GM12864 (cell line): ENCODE data around the gene SSTR5.

ENCODE experiments used
- DNase-seq: peaks from one replicate; pipeline ENCODE4 v3.0.0-alpha.2; 2011; ENCODE audit warnings: low read depth
- H3K4me3 ChIP-seq: 2 replicates; pipeline ENCODE4 v1.5.1; 2011; ENCODE audit warnings: mild to moderate bottlenecking, low read depth, low read length, control low read depth
- TF ChIP-seq, protein P1 (sequence below): IDR thresholded peaks from 2 replicates; pipeline ENCODE4 v1.5.1; 2011; ENCODE audit warnings: low read depth, mild to moderate bottlenecking, moderate library complexity, low read length, control low read depth, inconsistent platforms; ENCODE audit errors: missing control alignments

Gene SSTR5

DNA sequence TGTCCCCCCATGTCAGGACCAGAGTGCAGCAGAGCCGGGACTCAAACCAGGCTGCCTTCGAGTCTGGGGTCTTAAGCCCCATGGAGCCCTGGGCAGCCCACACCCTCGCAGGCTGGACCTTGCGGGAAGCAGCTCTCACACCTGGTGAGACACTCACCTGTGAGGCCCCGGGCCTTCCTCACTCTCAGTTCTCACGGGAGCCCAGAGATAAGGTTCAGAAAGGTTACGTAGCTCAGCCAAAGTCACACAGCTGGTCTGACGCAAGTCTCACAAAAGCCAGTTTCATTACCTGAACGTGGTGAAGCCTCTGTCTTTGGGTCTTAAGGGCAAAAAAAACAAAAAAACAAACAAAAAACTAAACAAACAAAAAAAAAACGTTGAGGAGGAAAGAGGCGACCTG lies 32.8 kb upstream of the SSTR5 start:
- H3K4me3 ChIP-seq: no peak overlapping the region
- TF ChIP-seq, protein P1, sequence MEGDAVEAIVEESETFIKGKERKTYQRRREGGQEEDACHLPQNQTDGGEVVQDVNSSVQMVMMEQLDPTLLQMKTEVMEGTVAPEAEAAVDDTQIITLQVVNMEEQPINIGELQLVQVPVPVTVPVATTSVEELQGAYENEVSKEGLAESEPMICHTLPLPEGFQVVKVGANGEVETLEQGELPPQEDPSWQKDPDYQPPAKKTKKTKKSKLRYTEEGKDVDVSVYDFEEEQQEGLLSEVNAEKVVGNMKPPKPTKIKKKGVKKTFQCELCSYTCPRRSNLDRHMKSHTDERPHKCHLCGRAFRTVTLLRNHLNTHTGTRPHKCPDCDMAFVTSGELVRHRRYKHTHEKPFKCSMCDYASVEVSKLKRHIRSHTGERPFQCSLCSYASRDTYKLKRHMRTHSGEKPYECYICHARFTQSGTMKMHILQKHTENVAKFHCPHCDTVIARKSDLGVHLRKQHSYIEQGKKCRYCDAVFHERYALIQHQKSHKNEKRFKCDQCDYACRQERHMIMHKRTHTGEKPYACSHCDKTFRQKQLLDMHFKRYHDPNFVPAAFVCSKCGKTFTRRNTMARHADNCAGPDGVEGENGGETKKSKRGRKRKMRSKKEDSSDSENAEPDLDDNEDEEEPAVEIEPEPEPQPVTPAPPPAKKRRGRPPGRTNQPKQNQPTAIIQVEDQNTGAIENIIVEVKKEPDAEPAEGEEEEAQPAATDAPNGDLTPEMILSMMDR: no peak
- no peak for DNase-seq

- no peak for DNase-seq
- TF ChIP-seq, protein P1: no peak
- H3K4me3 ChIP-seq: no peak overlapping the region
These were observed 32.2 kb upstream of the SSTR5 start for GRCh38 chr16:1040346-1040745.

- DNase-seq: no peak
- TF ChIP-seq, protein P1: no peak
- no peak overlapping the region for H3K4me3 ChIP-seq
These were observed 30.4 kb upstream of the SSTR5 start for GRCh38 chr16:1042049-1042744.

- no peak for DNase-seq
- H3K4me3 ChIP-seq: no peak overlapping the region
- TF ChIP-seq, protein P1: no peak
These were observed 29.7 kb upstream of the SSTR5 start for GRCh38 chr16:1042866-1043265.

DNA sequence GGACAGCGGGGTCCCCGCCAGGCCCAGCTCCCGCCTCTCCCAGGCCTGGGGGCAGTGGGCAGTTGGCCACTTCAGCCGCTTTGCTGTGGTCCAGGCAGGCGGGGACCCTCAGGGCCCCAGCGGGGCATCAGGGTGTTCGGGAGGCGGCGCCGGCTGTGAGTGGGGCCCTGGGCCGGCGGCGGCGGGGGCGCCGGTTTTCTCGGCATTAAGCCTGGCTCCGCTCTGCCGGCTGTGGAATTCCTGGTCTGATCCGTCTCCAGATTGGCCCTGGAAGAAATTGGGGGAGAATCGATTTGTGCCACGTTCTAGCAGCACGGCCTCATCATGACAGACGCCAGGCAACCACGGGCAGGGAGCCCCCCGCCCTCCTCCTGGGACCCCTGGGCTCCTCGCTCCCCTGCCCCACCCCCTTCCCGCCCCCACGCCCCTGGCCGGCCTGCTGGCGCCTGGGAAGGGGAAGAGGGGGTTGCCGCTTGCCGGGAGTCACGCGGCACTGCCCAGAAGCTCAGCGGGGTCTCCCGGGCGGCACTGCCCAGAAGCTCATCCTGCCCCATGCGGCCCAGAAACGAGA lies 28.6 kb upstream of the SSTR5 start:
- no peak overlapping the region for H3K4me3 ChIP-seq
- TF ChIP-seq, protein P1: no peak
- DNase-seq: no peak

GRCh38 chr16:1044460-1045309 lies 27.9 kb upstream of the SSTR5 start:
- no peak for DNase-seq
- TF ChIP-seq, protein P1: no peak
- H3K4me3 ChIP-seq: no peak overlapping the region
